HCT116 (cell line): ENCODE results near the gene GUK1. TPM values are rescaled to one million over a fixed set of nuclear protein-coding genes. Genes with fewer than 3 reads are reported as not detected.
A peak's percentile ranks its signal among the peaks of the same experiment; 100 is the strongest.

Experiments
- ATAC-seq: fragments of 200-7000 bp; cut with Tn5 transposase; 2 replicates; pipeline ENCODE4 v1.9.1; 2020; ENCODE audit warnings: mild to moderate bottlenecking, moderate library complexity
- BruUV-seq: library from RNA; stranded (reverse); fragments of 400-500 nt; replicated peaks from 2 replicates; lab custom pipeline; 2021; lab: Mats Ljungman, UMichigan
- CTCF ChIA-PET: fragments of 300-600 bp; sonication (Branson Sonifier 250); formaldehyde crosslinking; loops from one replicate; lab custom pipeline; 2021; ENCODE audit warnings: antibody characterized with exemption; lab: Charles Lee
- POLR2A ChIA-PET: fragments of 300-600, 350-600 bp; sonication (Branson Sonifier 250); formaldehyde crosslinking; loops from one replicate; lab custom pipeline; 2021; ENCODE audit warnings: antibody characterized with exemption; lab: Charles Lee
- RAD21 ChIA-PET, 2 experiments: fragments of 300-600 bp; sonication (Branson Sonifier 250); formaldehyde crosslinking; loops; one replicate each; lab custom pipeline; 2023; ENCODE audit warnings: low total read pairs in 2 of 2; ENCODE audit not compliant: uncharacterized antibody in 2 of 2, unreplicated experiment in 2 of 2, low non-redundant PET in 1 of 2; lab: Charles Lee
- DNase-seq: peaks from one replicate; pipeline ENCODE4 v3.0.0-alpha.2; 2010; ENCODE audit warnings: low read depth, low spot score
- H2AFZ ChIP-seq: fragments of 200-600 bp; shearing (Covaris generic), sonication (generic); 2 replicates; pipeline ENCODE4 v1.6.1; 2017; ENCODE audit warnings: low read depth, mixed run types, mixed read lengths, antibody characterized with exemption, low read length; ENCODE audit not compliant: poor library complexity, severe bottlenecking
- H3K27ac ChIP-seq: 2 replicates; pipeline ENCODE4 v1.5.1; 2012; ENCODE audit warnings: low read depth, low read length
- H3K27me3 ChIP-seq: fragments of 200-600 bp; sonication (generic); 2 replicates; pipeline ENCODE4 v1.6.1; 2016; ENCODE audit warnings: mixed run types, low read length, mixed read lengths; ENCODE audit not compliant: insufficient read depth
- H3K36me3 ChIP-seq, 2 experiments: fragments of 200-500 bp in 1 of 2; fragments of 200-600 bp in 1 of 2; sonication (Bioruptor generic) in 1 of 2; sonication (generic) in 1 of 2; 2 replicates each; pipeline versions ENCODE4 v1.5.1 to v1.6.1; 2014 to 2016; ENCODE audit warnings: low read length in 2 of 2, inconsistent platforms in 1 of 2, mixed read lengths in 1 of 2, mixed run types in 1 of 2; ENCODE audit not compliant: insufficient read depth in 2 of 2, control insufficient read depth in 1 of 2
- H3K4me1 ChIP-seq, 2 experiments: fragments of 200-600 bp in 1 of 2; sonication (generic) in 1 of 2; 2 replicates each; pipeline versions ENCODE4 v1.5.1 to v1.6.1; 2012 to 2017; ENCODE audit warnings: low read length in 2 of 2, inconsistent platforms in 1 of 2, mild to moderate bottlenecking in 1 of 2, mixed read lengths in 1 of 2, mixed run types in 1 of 2, moderate library complexity in 1 of 2; ENCODE audit not compliant: insufficient read depth in 2 of 2, control insufficient read depth in 1 of 2
- H3K4me2 ChIP-seq: fragments of 200-600 bp; sonication (generic); 2 replicates; pipeline ENCODE4 v1.6.1; 2017; ENCODE audit warnings: mixed run types, low read length, mixed read lengths
- H3K4me3 ChIP-seq, 2 experiments: fragments of 200-600 bp in 1 of 2; sonication (generic) in 1 of 2; replicated peaks in 1 of 2; 2 replicates each; pipeline ENCODE4 v1.5.1; 2011 to 2016; ENCODE audit warnings: low read length in 2 of 2, control low read depth in 1 of 2, low read depth in 1 of 2, mild to moderate bottlenecking in 1 of 2, mixed read lengths in 1 of 2, mixed run types in 1 of 2
- H3K79me2 ChIP-seq: fragments of 200-600 bp; sonication (generic); 2 replicates; pipeline ENCODE4 v1.6.1; 2017; ENCODE audit warnings: mild to moderate bottlenecking, mixed run types, low read length, moderate library complexity, mixed read lengths; ENCODE audit not compliant: insufficient read depth
- H3K9ac ChIP-seq: fragments of 200-600 bp; sonication (generic); 2 replicates; pipeline ENCODE4 v1.6.1; 2016; ENCODE audit warnings: low read length, mixed read lengths
- H3K9me2 ChIP-seq: fragments of 200-600 bp; sonication (generic), shearing (Covaris generic); 2 replicates; pipeline ENCODE4 v1.6.1; 2017; ENCODE audit warnings: mixed run types, mild to moderate bottlenecking, moderate library complexity; ENCODE audit not compliant: insufficient read depth
- H3K9me3 ChIP-seq, 2 experiments: fragments of 200-500 bp in 1 of 2; fragments of 200-600 bp in 1 of 2; sonication (Bioruptor generic) in 1 of 2; sonication (generic) in 1 of 2; 2 replicates each; pipeline ENCODE4 v1.6.1; 2014 to 2017; ENCODE audit warnings: low read length in 2 of 2, mixed read lengths in 2 of 2, inconsistent platforms in 1 of 2, low read depth in 1 of 2, mild to moderate bottlenecking in 1 of 2, mixed run types in 1 of 2, moderate library complexity in 1 of 2; ENCODE audit not compliant: control insufficient read depth in 1 of 2, insufficient read depth in 1 of 2
- H4K20me1 ChIP-seq: fragments of 200-600 bp; sonication (generic), shearing (Covaris generic); 2 replicates; pipeline ENCODE4 v1.6.1; 2017; ENCODE audit warnings: mixed run types, mild to moderate bottlenecking, moderate library complexity; ENCODE audit not compliant: insufficient read depth
- EZH2phosphoT487 ChIP-seq: fragments of 200-600 bp; IDR thresholded peaks from 2 replicates; pipeline ENCODE4 v1.6.1; 2018; ENCODE audit warnings: antibody characterized with exemption, borderline replicate concordance
- JUND ChIP-seq: IDR thresholded peaks from 2 replicates; pipeline ENCODE4 v1.6.1; 2012
- POLR2A ChIP-seq: IDR thresholded peaks from 2 replicates; pipeline ENCODE4 v1.7.0; 2011; ENCODE audit warnings: borderline replicate concordance; ENCODE audit not compliant: insufficient read depth, insufficient read length; ENCODE audit errors: extremely low read depth
- SIN3A ChIP-seq: IDR thresholded peaks from 2 replicates; pipeline ENCODE4 v1.6.1; 2012; ENCODE audit warnings: low read depth
- SRF ChIP-seq: IDR thresholded peaks from 2 replicates; pipeline ENCODE4 v1.6.1; 2012; ENCODE audit warnings: low read depth
- YY1 ChIP-seq: IDR thresholded peaks from 2 replicates; pipeline ENCODE4 v1.6.1; 2011; ENCODE audit warnings: low read length, low read depth, moderate library complexity, mild to moderate bottlenecking; ENCODE audit not compliant: insufficient replicate concordance; ENCODE audit errors: extremely low read depth
- ZNF274 ChIP-seq: fragments of 200-500 bp; sonication (Bioruptor generic); IDR thresholded peaks from 2 replicates; pipeline ENCODE4 v1.6.1; 2014; ENCODE audit warnings: mild to moderate bottlenecking, low read depth, low read length, inconsistent platforms
- intact Hi-C: fragments of 100-400 bp; cut with micrococcal nuclease; formaldehyde crosslinking; loops from 2 replicates; pipeline ENCODE4 v1.10.0; 2022
- total RNA-seq: library from RNA; stranded (reverse); gene quantifications from one replicate; pipeline ENCODE4 v1.2.1, GENCODE V29; 2021; ENCODE audit not compliant: unreplicated experiment
- TF ChIP-seq, protein P1 (sequence below): IDR thresholded peaks from 2 replicates; pipeline ENCODE4 v1.6.1; 2011; ENCODE audit warnings: mild to moderate bottlenecking, low read length, moderate library complexity; ENCODE audit not compliant: insufficient replicate concordance; ENCODE audit errors: extremely low read depth
- TF ChIP-seq, protein P2 (sequence below), 3 experiments: fragments of 200-600 bp in 1 of 3; sonication (generic) in 1 of 3; IDR thresholded peaks in 2 of 3; conservative IDR thresholded peaks in 1 of 3; 2 replicates each; pipeline ENCODE4 v1.5.1; 2012 to 2017; ENCODE audit warnings: low read depth in 2 of 3, low read length in 2 of 3, antibody characterized with exemption in 1 of 3, borderline replicate concordance in 1 of 3, control low read depth in 1 of 3, mild to moderate bottlenecking in 1 of 3, mixed read lengths in 1 of 3, mixed run types in 1 of 3, moderate library complexity in 1 of 3; ENCODE audit not compliant: insufficient read depth in 1 of 3

The GUK1 gene
- total RNA-seq, 1 experiment from 2014 or later = 145 TPM

DNA sequence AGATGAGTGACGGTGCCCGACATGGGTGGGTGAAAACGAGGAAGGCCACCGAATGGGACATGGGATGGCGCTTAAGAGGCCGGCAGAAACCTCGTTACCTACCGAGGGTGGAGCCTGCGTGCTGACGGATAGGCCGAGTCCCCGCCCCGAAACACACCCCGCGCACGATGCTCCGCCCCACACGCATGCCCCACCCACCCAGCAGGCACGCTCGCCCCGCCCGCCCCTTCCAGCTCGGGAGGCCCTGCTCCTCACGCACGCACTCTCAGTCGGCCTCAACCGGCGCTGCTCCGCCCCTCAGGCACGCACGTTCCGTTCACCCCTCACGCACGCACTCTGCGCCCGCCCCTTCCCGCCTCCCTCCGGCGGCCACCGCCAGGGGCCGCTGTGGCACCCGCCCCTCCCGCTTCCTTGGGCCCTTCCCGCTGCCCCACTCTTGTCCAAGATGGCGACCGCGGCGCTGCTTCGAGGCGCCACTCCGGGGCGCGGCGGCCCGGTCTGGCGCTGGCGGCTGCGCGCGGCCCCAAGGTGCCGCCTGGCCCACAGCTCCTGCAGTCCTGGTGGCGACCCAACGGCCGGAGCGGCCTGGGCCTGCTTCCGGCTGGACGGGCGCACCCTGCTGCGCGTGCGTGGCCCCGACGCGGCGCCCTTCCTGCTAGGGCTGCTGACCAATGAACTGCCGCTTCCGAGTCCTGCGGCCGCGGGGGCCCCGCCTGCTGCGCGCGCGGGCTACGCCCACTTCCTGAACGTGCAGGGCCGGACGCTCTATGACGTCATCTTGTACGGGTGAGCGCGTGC lies 25.5 kb downstream of the GUK1 start, which contains the start of gene IBA57 (continued):
- TF ChIP-seq, protein P1, sequence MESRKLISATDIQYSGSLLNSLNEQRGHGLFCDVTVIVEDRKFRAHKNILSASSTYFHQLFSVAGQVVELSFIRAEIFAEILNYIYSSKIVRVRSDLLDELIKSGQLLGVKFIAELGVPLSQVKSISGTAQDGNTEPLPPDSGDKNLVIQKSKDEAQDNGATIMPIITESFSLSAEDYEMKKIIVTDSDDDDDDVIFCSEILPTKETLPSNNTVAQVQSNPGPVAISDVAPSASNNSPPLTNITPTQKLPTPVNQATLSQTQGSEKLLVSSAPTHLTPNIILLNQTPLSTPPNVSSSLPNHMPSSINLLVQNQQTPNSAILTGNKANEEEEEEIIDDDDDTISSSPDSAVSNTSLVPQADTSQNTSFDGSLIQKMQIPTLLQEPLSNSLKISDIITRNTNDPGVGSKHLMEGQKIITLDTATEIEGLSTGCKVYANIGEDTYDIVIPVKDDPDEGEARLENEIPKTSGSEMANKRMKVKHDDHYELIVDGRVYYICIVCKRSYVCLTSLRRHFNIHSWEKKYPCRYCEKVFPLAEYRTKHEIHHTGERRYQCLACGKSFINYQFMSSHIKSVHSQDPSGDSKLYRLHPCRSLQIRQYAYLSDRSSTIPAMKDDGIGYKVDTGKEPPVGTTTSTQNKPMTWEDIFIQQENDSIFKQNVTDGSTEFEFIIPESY = peak; percentile 64
- TF ChIP-seq EZH2phosphoT487 (no peak), POLR2A (peak; percentile 64), ZNF274 (no peak), YY1 (peak; percentile 94)

DNA sequence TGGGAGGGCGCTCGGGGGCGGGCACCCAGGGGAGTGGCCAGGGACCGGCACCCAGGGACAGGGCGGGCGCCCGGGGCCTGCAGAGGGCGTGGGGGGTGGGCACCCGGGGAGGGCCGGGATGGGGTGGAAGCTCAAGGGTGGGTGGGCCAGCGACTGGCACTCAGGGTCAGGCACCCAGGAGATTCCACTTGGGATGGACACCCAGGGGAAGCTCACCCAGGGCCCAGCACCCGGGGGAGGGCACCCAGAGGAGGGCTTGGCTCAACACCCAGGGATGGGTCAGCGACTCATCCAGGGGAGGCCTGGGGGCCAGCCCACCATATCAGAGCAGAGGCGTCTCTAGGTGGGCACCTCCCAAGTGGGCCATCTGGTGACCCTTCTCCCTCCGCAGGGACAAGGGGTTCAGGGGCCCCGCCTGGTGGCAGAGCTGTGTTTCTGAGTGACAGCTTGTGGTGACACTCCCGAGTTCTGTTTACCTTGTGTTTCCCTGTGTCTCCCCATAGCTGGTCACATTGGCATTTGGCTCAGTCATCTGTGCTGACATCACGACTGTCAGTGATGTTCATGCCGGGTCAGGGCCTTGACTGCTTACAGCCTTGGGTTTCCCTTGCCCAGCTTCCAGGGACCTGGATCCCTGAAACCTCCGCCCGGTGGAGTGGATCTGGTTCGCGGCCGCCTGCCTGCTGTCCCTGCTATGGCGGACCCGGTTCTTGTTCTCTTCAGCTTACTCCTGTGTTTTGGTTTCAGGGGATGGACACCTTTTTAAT lies 26.3 kb downstream of the GUK1 start:
- no peaks in the 10 kb centered on the region for H4K20me1 ChIP-seq
- intact Hi-C loops = no loop called here
- H3K27ac ChIP-seq = peak overlapping the region; percentile 100
- DNase-seq = peak; percentile 71
- RAD21 ChIA-PET = interaction anchor here in 1 of 2 experiments (0.7 to 0.9 kb wide), 2 partner anchors 35 to 167 kb away, joined by 4 read pairs; no protein-coding TSS in a partner anchor
- H2AFZ ChIP-seq = no peak overlapping the region
- TF ChIP-seq JUND (no peak), SRF (no peak), SIN3A (peak; percentile 67)
- TF ChIP-seq, protein P2, sequence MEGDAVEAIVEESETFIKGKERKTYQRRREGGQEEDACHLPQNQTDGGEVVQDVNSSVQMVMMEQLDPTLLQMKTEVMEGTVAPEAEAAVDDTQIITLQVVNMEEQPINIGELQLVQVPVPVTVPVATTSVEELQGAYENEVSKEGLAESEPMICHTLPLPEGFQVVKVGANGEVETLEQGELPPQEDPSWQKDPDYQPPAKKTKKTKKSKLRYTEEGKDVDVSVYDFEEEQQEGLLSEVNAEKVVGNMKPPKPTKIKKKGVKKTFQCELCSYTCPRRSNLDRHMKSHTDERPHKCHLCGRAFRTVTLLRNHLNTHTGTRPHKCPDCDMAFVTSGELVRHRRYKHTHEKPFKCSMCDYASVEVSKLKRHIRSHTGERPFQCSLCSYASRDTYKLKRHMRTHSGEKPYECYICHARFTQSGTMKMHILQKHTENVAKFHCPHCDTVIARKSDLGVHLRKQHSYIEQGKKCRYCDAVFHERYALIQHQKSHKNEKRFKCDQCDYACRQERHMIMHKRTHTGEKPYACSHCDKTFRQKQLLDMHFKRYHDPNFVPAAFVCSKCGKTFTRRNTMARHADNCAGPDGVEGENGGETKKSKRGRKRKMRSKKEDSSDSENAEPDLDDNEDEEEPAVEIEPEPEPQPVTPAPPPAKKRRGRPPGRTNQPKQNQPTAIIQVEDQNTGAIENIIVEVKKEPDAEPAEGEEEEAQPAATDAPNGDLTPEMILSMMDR (IDR thresholded peaks at IDR 0.05 in 2 of 3, conservative IDR thresholded peaks at IDR 0.05 in 1 of 3; ENCODE audit: borderline replicate concordance in 1 of 3, insufficient read depth in 1 of 3, low read depth in 2 of 3, low read length in 2 of 3) = peak in 2 of 3 experiments; percentile 38 to 41; a peak in 3 of 6 replicates
- H3K4me1 ChIP-seq = peaks cover 10 to 38% of the 10 kb centered on the region in 2 experiments
- no TSS peak for BruUV-seq
- H3K4me2 ChIP-seq = peak overlapping the region; percentile 93
- H3K9me2 ChIP-seq = no peaks in the 10 kb centered on the region
- peak overlapping the region; percentile 85 for H3K9ac ChIP-seq
- no peaks in the 10 kb centered on the region for H3K36me3 ChIP-seq
- peak overlapping the region; percentile 76 to 78 for H3K4me3 ChIP-seq
- POLR2A ChIA-PET = interaction anchor here (0.6 to 1.6 kb wide), 6 partner anchors 8 to 292 kb away, joined by 3 to 5 read pairs (median 4); a partner anchor contains a TSS
- CTCF ChIA-PET = interaction anchor here (0.7 to 3.6 kb wide), 7 partner anchors 8 to 167 kb away, joined by 3 to 15 read pairs (median 3); no protein-coding TSS in a partner anchor
- peak; percentile 28 for ATAC-seq
- H3K9me3 ChIP-seq = no peaks in the 10 kb centered on the region
- H3K79me2 ChIP-seq = peaks cover 29% of the 10 kb centered on the region
- H3K27me3 ChIP-seq = no peaks in the 10 kb centered on the region
